Hepatocyte (in vitro differentiated cells): ENCODE data around the gene AOX1. TPM values are rescaled to one million over a fixed set of nuclear protein-coding genes. Genes with fewer than 3 reads are reported as not detected.

Experiments used
- DNase-seq: peaks from one replicate; pipeline ENCODE4 v3.0.0-alpha.2; 2016; ENCODE audit warnings: low spot score
- H2AFZ ChIP-seq: fragments of 200-600 bp; sonication (generic); 2 replicates; pipeline ENCODE4 v1.6.0; 2016; ENCODE audit warnings: antibody characterized with exemption, mild to moderate bottlenecking
- H3K27ac ChIP-seq: fragments of 200-600 bp; sonication (generic); 2 replicates; pipeline ENCODE4 v1.5.1; 2016; ENCODE audit warnings: mild to moderate bottlenecking
- H3K27me3 ChIP-seq: fragments of 200-600 bp; sonication (generic); 2 replicates; pipeline ENCODE4 v1.6.1; 2016
- H3K36me3 ChIP-seq: fragments of 200-600 bp; sonication (generic); replicated peaks from 2 replicates; pipeline ENCODE4 v1.5.1; 2016; ENCODE audit warnings: low read depth; ENCODE audit not compliant: insufficient read depth
- H3K4me1 ChIP-seq: fragments of 200-600 bp; sonication (generic); 2 replicates; pipeline ENCODE4 v1.5.1; 2016; ENCODE audit warnings: mild to moderate bottlenecking, moderate library complexity; ENCODE audit not compliant: insufficient read depth
- H3K4me2 ChIP-seq: fragments of 200-600 bp; sonication (generic); 2 replicates; pipeline ENCODE4 v1.6.0; 2016
- H3K4me3 ChIP-seq: fragments of 200-600 bp; sonication (generic); 2 replicates; pipeline ENCODE4 v1.5.1; 2016; ENCODE audit warnings: mild to moderate bottlenecking
- H3K79me2 ChIP-seq: fragments of 200-600 bp; sonication (generic); 2 replicates; pipeline ENCODE4 v1.6.0; 2017; ENCODE audit warnings: mild to moderate bottlenecking
- H3K9me2 ChIP-seq: fragments of 200-600 bp; sonication (generic); replicated peaks from 2 replicates; pipeline ENCODE4 v1.6.0; 2017; ENCODE audit warnings: mild to moderate bottlenecking; ENCODE audit not compliant: insufficient read depth
- H3K9me3 ChIP-seq: fragments of 200-600 bp; sonication (generic); 2 replicates; pipeline ENCODE4 v1.5.1; 2016; ENCODE audit warnings: low read depth, mild to moderate bottlenecking
- H4K20me1 ChIP-seq: fragments of 200-600 bp; sonication (generic); 2 replicates; pipeline ENCODE4 v1.6.0; 2016; ENCODE audit warnings: mild to moderate bottlenecking; ENCODE audit not compliant: insufficient read depth, poor library complexity, severe bottlenecking
- CTCF ChIP-seq: fragments of 200-600 bp; sonication (generic); IDR thresholded peaks from 2 replicates; pipeline ENCODE4 v1.5.1; 2016; ENCODE audit warnings: antibody characterized with exemption, mild to moderate bottlenecking; ENCODE audit not compliant: poor library complexity
- EZH2 ChIP-seq: fragments of 200-600 bp; sonication (generic); IDR thresholded peaks from 2 replicates; pipeline ENCODE4 v1.6.1; 2016; ENCODE audit warnings: antibody characterized with exemption, mild to moderate bottlenecking, borderline replicate concordance
- EZH2phosphoT487 ChIP-seq: fragments of 200-600 bp; sonication (generic); IDR thresholded peaks from one replicate; pipeline ENCODE4 v1.6.1; 2018; ENCODE audit warnings: antibody characterized with exemption, mild to moderate bottlenecking, low read depth, moderate library complexity; ENCODE audit not compliant: unreplicated experiment, severe bottlenecking
- WGBS: methylation state at CpG from one replicate; pipeline ENCODE4 v1.1.6; 2016; ENCODE audit warnings: low lambda C conversion rate; ENCODE audit errors: missing lambda C conversion rate; 5-methylcytosine and 5-hydroxymethylcytosine counted together
- polyA plus RNA-seq: library from polyadenylated mRNA; unstranded; fragments of >200 nt; fragmentation: Nextera tagmentation; extraction: Ambion mirVana; gene quantifications from 2 replicates; pipeline ENCODE4 v1.2.1, GENCODE V29; 2016
- total RNA-seq: library from RNA; depleted of rRNA; stranded (reverse); fragments of >200 nt; gene quantifications from 2 replicates; pipeline ENCODE4 v1.2.3, GENCODE V29; 2014

The AOX1 gene
- total and polyA plus RNA-seq, 2 experiments from 2014 or later: 4.7 to 7.4 TPM

DNA sequence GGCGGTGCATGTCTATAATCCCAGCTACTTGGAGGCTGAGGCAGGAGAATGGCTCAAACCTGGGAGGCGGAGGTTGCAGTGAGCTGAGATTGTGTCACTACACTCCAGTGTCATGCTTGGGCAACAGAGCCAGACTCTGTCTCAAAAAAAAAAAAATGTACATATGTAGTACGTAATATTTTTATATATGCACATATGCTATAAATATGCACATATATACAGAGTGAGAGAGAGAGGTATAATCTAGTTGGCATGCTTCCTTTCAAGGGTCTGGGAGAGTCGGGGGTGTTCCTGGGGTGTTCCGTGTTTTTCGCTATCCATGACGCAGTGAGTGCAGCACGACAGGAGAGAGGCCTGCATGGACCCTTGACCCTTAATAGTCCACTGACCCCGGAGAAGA, 83.5 kb downstream of the AOX1 start:
- Histone ChIP-seq H3K9me3 (no peaks in the 10 kb centered on the region), H3K4me1 (peaks cover 6% of the 10 kb centered on the region), H3K27ac (no peak overlapping the region), H3K36me3 (no peaks in the 10 kb centered on the region), H2AFZ (no peak overlapping the region), H3K4me2 (no peak overlapping the region), H3K9me2 (no peaks in the 10 kb centered on the region), H3K79me2 (no peaks in the 10 kb centered on the region), H4K20me1 (no peaks in the 10 kb centered on the region), H3K4me3 (no peak overlapping the region), H3K27me3 (no peaks in the 10 kb centered on the region)
- WGBS: 93% methylated on average over 9 of the region's 9 CpGs
- no peak for DNase-seq
- no peak for TF ChIP-seq EZH2phosphoT487
- no peak for TF ChIP-seq EZH2
- no peak for TF ChIP-seq CTCF

- Histone ChIP-seq H3K36me3 (no peaks in the 10 kb centered on the region), H3K9me2 (no peaks in the 10 kb centered on the region), H3K4me2 (no peak overlapping the region), H3K9me3 (no peaks in the 10 kb centered on the region), H3K79me2 (no peaks in the 10 kb centered on the region), H4K20me1 (no peaks in the 10 kb centered on the region), H3K4me3 (no peak overlapping the region), H3K27me3 (no peaks in the 10 kb centered on the region), H3K27ac (no peak overlapping the region), H2AFZ (no peak overlapping the region), H3K4me1 (peaks cover 3% of the 10 kb centered on the region)
- TF ChIP-seq CTCF: no peak
- TF ChIP-seq EZH2: no peak
- no peak for TF ChIP-seq EZH2phosphoT487
- WGBS: 53% methylated on average over 4 of the region's 4 CpGs
- DNase-seq: no peak
Measured at GRCh38 chr2:200670313-200670712, 84.5 kb downstream of the AOX1 start.

- Histone ChIP-seq H3K4me3 (no peak overlapping the region), H3K36me3 (no peaks in the 10 kb centered on the region), H4K20me1 (no peaks in the 10 kb centered on the region), H3K79me2 (no peaks in the 10 kb centered on the region), H3K9me2 (no peaks in the 10 kb centered on the region), H2AFZ (no peak overlapping the region), H3K27ac (no peak overlapping the region), H3K4me2 (no peak overlapping the region), H3K9me3 (no peaks in the 10 kb centered on the region), H3K4me1 (no peaks in the 10 kb centered on the region), H3K27me3 (no peaks in the 10 kb centered on the region)
- DNase-seq: no peak
- 89% methylated on average over 1 of the region's 1 CpG for WGBS
- TF ChIP-seq EZH2 (no peak), CTCF (no peak), EZH2phosphoT487 (no peak)
Measured at GRCh38 chr2:200670751-200671150, 84.9 kb downstream of the AOX1 start.

- no peaks in the 10 kb centered on the region for H3K4me1 ChIP-seq
- DNase-seq: no peak
- no peak overlapping the region for H3K4me2 ChIP-seq
- H3K4me3 ChIP-seq: no peak overlapping the region
- H3K27me3 ChIP-seq: no peaks in the 10 kb centered on the region
- H3K9me3 ChIP-seq: no peaks in the 10 kb centered on the region
- H3K9me2 ChIP-seq: no peaks in the 10 kb centered on the region
- H2AFZ ChIP-seq: no peak overlapping the region
- WGBS: 86% methylated on average over 5 of the region's 5 CpGs
- no peaks in the 10 kb centered on the region for H3K36me3 ChIP-seq
- H3K79me2 ChIP-seq: no peaks in the 10 kb centered on the region
- no peak overlapping the region for H3K27ac ChIP-seq
- TF ChIP-seq EZH2 (no peak), EZH2phosphoT487 (no peak)
- no peaks in the 10 kb centered on the region for H4K20me1 ChIP-seq
Measured at GRCh38 chr2:200673191-200673590, 87.4 kb downstream of the AOX1 start.
